ENCODE results near the gene C6orf132.
"Not testable (repeated sequence)": the region's sequence is repeated elsewhere in the genome, so short reads cannot be mapped to it uniquely, and the experiment has no call there.

C6orf132 gene, protein sequence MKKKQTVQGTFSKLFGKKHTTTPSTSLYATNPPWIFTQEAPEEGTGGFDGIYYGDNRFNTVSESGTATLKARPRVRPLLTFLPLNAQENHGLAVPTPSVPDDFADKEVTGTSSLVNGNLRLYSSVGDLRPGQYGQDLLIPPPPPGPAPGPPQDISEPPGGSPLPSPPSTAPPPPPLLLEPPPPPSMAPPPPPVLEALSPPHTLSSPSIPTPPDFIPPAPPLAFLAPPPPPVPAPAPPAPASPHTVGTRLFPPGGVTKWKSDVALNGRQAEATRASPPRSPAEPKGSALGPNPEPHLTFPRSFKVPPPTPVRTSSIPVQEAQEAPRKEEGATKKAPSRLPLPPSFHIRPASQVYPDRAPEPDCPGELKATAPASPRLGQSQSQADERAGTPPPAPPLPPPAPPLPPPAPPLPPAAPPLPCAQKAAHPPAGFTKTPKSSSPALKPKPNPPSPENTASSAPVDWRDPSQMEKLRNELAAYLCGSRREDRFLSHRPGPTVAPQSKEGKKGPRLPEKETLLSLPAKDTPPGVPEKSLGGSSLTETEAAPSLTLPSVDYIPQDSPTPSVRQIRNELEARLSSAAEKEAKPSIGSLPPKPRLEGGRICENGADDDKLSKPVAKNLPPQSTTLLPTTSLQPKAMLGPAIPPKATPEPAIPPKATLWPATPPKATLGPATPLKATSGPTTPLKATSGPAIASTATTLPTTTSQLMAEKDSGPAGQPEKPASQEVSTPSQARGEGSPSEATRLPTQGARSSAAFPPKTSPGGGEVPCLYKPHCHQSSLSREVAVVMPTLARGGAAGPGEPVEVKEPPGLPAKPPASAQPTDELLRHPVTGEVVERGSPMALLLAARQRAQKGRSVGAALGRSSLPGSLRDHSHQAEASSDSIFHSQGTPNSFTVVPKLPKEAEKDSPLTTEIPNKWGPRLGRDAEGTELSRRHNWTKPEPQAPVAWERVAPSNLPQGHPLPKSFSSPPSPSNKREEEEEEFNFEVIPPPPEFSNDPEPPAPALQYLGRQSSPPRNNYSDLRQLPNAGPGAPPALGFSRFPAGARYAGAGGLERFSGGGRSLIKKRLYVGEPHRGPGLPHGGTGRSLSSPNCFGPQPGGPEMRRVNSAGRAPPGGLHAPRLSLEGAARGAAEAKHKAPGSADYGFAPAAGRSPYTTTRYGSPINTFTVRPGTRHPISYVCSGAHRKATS

DNA sequence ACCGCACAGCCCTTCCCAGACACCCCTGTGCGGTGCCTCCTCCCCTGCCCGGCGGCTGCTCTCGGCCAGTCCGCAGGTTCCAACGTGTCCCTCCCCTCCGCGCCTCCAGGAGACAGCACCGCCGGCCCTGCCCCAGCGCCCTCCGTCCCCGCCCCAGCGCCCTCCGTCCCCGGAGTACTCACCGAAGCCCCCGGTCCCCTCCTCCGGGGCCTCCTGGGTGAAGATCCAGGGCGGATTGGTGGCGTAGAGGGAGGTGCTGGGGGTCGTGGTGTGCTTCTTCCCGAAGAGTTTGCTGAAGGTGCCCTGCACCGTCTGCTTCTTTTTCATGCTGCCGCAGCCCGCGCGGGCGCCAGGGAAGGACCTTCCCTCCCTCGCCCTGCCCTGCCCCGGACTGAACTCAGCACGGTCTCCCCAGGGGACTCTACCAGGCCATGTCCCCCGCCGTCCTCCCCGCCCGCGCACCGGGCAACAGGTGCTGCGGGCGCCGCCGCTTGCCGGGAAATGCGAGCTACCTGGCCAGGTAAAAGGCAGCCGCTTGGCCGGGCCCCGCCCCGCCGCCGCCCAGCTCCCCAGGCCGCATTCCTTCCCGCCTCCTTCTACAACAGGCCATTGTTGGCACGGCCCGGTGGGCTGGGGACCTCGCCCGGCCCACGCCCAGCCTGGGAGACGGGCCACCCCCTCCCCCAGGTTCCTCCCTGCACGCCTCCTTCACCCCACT, at the start of gene C6orf132:
Gene C6orf132 (minus strand): TSS at position 503 of the 718 bp plus-strand sequence. CDS start 176 bp downstream, at position 327.
- no peak for ATAC-seq

- ATAC-seq: no peak
Measured at GRCh38 chr6:42190554-42191183, 48.2 kb upstream of the C6orf132 start.

GRCh38 chr6:42188406-42188805, 46.0 kb upstream of the C6orf132 start:
- no peak for ATAC-seq

- no peak for ATAC-seq
Measured at GRCh38 chr6:42185597-42185996, 43.2 kb upstream of the C6orf132 start.

GRCh38 chr6:42184475-42184874, 42.1 kb upstream of the C6orf132 start:
- ATAC-seq: no peak

GRCh38 chr6:42182101-42182500, 39.7 kb upstream of the C6orf132 start:
- ATAC-seq: no peak

DNA sequence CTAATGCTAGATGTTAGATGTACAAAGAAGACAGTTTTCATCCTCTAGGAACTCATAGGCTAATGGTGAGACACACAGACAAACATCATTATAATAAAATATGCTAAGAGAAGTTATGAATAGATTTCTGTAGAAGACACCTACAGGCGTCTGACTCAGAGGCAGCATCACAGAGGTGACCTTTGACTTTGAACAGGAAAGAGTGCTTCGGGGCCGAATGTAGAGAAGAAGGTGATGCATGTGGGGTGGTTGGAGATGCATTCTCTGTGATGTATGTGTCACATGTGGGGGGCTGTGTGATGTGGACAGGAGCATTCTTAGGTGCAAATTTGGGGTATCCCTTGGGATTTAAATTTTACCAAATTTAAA, 37.5 kb upstream of the C6orf132 start:
- ATAC-seq: peak; percentile 58 to 83

DNA sequence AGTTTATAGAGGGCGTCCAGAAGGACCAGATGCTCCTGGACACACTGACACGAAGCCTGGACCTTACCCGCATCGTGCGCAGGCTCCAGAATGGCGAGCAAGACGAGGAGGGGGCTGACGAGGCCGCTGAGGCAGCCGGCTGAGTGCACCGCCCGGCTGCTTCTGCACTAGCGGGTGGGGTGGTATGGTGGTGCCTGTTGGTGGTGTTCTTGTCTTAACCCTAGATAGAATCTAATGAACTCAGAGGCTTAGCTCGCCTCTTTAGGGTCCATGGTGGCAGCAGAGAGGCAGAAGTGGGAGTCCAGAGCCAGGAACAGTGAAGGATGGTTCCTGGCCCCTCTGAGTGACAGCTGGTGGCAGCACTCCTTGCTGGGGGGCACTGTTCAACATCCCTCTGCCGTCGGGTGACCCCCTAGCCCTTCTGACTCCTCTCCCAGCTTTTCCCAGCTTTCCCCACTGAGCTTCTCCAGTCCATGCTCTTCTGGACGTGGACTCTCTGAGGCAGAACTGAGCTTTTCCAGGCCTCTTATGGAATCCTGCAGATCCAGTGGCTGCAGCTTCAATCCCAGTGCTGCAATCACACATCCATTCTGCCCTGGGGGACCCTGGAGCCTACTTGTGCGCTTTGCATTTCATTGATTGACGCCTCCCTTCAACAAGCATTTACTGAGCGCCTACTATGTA, 37.0 kb upstream of the C6orf132 start:
- ATAC-seq: no peak

- ATAC-seq: no peak
Measured at GRCh38 chr6:42177514-42178364, 35.3 kb upstream of the C6orf132 start.

- ATAC-seq: no peak
Measured at GRCh38 chr6:42176981-42177380, 34.6 kb upstream of the C6orf132 start.

DNA sequence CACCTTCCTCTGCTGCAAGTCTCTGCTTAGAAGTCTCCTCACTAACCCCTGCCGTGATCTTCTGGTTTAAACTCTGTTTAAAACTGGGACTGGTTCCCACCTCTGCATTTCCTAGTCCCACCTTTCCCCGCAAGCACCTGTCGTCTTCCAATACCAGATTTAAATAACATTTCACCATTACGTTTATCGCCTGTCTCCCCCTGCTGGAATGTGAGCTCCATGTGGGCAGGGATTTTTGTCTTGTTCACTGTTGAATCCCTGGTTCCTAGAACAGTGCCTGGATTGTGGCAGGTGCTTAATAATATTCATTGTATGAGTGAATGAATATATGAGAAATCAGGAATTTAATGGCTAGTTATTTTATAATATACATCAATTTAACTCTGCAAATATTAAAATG, 33.4 kb upstream of the C6orf132 start:
- no peak for ATAC-seq

DNA sequence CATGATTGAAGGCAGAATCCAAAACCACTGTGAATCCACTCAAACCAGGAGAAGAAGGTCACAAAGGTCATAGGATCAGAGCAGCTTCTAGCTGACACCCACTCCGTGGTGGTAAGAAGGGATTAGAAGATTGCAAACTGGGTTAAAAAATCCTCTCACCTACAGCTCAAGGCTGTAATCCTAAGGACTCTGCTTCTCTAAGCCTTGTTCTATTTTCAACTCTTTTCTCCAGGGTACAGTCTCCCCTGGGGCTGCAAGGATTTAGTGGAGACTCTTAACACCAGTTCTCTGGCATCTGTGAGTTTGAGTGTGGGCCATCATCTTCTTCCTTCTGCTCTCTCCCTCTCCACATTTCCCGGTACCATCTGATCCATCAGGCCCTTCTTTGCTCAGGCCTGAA, 30.7 kb upstream of the C6orf132 start, which contains the start of gene GUCA1A:
Gene GUCA1A (plus strand): TSS at position 264 of the 400 bp plus-strand sequence. CDS start 250 bp downstream, outside the sequence.
- ATAC-seq: no peak

DNA sequence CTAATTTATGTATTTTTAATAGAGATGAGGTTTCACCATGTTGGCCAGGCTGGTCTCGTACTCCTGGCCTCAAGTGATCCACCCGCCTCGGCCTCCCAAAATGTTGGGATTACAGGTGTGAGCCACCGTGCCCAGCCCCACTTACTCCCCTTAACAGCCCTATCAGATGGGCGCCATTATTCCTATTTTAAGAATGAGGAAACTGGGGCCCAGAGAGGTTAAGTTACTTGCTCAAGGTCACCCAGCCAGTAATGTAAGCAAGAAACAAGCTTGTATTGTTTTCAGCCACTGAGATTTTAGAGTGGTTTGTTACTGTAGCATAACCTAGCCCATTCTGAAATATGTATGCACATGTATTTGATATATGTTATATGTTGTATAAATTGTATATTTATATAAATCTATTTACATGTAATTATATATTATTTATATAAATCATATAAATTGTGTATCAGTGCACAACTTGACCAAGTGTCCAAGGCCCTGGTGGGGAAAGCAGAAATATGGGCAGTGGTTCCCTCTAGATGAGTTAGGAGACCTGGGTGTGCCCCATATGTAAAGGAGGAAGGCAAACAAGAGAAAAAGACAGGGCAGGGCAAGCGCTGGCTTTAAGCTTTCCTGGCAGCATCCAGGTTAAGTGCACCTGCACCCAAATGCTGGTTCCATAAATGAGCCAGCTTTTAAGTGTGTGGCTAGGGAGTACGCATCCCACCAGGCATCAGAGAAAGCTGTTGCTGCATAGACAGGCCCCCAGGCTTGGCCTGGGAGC, 29.6 kb upstream of the C6orf132 start:
- ATAC-seq: no peak

GRCh38 chr6:42169780-42170179, 27.4 kb upstream of the C6orf132 start:
- ATAC-seq: not testable (repeated sequence)

GRCh38 chr6:42168650-42169049, 26.2 kb upstream of the C6orf132 start:
- no peak for ATAC-seq

GRCh38 chr6:42166444-42167141, 24.2 kb upstream of the C6orf132 start:
- ATAC-seq: peak; percentile 72 to 74

GRCh38 chr6:42165016-42165415, 22.6 kb upstream of the C6orf132 start:
- ATAC-seq: no peak

DNA sequence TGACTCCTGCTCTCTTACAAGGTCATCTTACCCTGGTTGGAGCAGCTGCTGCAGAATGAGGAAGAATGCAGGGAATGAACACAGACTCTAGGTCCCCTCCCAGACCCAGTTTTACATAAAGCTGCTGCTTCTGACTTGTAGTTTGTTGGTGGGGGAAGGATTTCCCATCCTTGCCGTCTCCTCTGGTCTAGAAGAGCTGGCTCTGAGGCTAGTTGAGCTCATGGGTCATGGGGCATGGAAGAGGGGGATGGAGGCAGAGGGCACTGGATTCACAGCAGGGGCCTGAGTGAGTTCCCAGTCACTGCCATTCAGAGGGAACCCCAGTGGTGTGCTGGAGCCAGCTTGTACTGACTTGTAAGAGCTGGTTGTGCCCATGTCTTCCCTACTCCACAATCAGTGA, 21.6 kb upstream of the C6orf132 start:
- ATAC-seq: no peak

GRCh38 chr6:42162812-42163211, 20.4 kb upstream of the C6orf132 start:
- ATAC-seq: no peak
